HG02970 (cell line): Measurements from ENCODE around the gene EN2.

Experiments used
- ATAC-seq: cut with Tn5 transposase; IDR thresholded peaks from one replicate; pipeline ENCODE4 v1.9.1; 2021; ENCODE audit warnings: mild to moderate bottlenecking, moderate library complexity, moderate number of reproducible peaks; ENCODE audit not compliant: unreplicated experiment, low FRiP score

EN2 gene

GRCh38 chr7:155449869-155450557 lies 7.9 kb upstream of the EN2 start:
- no peak for ATAC-seq

GRCh38 chr7:155450558-155450969 lies 7.4 kb upstream of the EN2 start:
- no peak for ATAC-seq

- ATAC-seq: no peak
These were observed 6.7 kb upstream of the EN2 start for GRCh38 chr7:155450970-155451801.

GRCh38 chr7:155451840-155452239 lies 6.1 kb upstream of the EN2 start:
- ATAC-seq: no peak

GRCh38 chr7:155452505-155453295 lies 5.2 kb upstream of the EN2 start:
- ATAC-seq: no peak

- ATAC-seq: no peak
These were observed 4.4 kb upstream of the EN2 start for GRCh38 chr7:155453296-155454182.

- ATAC-seq: no peak
These were observed 3.5 kb upstream of the EN2 start for GRCh38 chr7:155454183-155455112.

- no peak for ATAC-seq
These were observed 2.7 kb upstream of the EN2 start for GRCh38 chr7:155455132-155455693.

GRCh38 chr7:155455776-155456737 lies 1.9 kb upstream of the EN2 start:
- ATAC-seq: no peak

- ATAC-seq: no peak
These were observed 988 bp upstream of the EN2 start for GRCh38 chr7:155456738-155457543.

- no peak for ATAC-seq
These were observed 302 bp upstream of the EN2 start for GRCh38 chr7:155457544-155458110.

GRCh38 chr7:155458878-155459699 lies 1.2 kb downstream of the EN2 start:
- ATAC-seq: no peak

- ATAC-seq: no peak
These were observed 2.0 kb downstream of the EN2 start for GRCh38 chr7:155459700-155460461.

GRCh38 chr7:155460926-155461613 lies 3.1 kb downstream of the EN2 start:
- no peak for ATAC-seq
